Stomach (tissue), 9 donors: ENCODE results near the gene KCNT2. TPM values are rescaled to one million over a fixed set of nuclear protein-coding genes. Genes with fewer than 3 reads are reported as not detected.
"Not testable (repeated sequence)": the region's sequence is repeated elsewhere in the genome, so short reads cannot be mapped to it uniquely, and the experiment has no call there.

Source experiments
- DNase-seq, 2 donors: peaks; one replicate each; pipeline versions ENCODE4 v3.0.0 to v3.0.0-alpha.2; 2013 to 2019
- H3K27ac ChIP-seq, 5 donors: fragments of 200-600 bp in 4 of 5; sonication (generic) in 4 of 5; one replicate each; pipeline ENCODE4 v1.5.1; 2013 to 2019; ENCODE audit warnings: mild to moderate bottlenecking in 1 of 5, moderate library complexity in 1 of 5
- H3K27me3 ChIP-seq, 3 donors: fragments of 200-600 bp; sonication (generic); one replicate each; pipeline ENCODE4 v1.5.1; 2017 to 2019; ENCODE audit warnings: mixed run types in 1 of 3
- H3K36me3 ChIP-seq, 4 donors: fragments of 200-600 bp; sonication (generic); 1 replicate in 3 of 4; 2 replicates in 1 of 4; pipeline ENCODE4 v1.5.1; 2016 to 2019
- H3K4me1 ChIP-seq, 4 donors: fragments of 200-600 bp; sonication (generic); one replicate each; pipeline ENCODE4 v1.5.1; 2016 to 2019
- H3K4me3 ChIP-seq, 4 donors: fragments of 200-600 bp; sonication (generic) in 3 of 4; one replicate each; pipeline ENCODE4 v1.5.1; 2016 to 2019; ENCODE audit warnings: mild to moderate bottlenecking in 1 of 4
- H3K9me3 ChIP-seq, 4 donors: fragments of 200-600 bp; sonication (generic); one replicate each; pipeline ENCODE4 v1.5.1; 2016 to 2019
- CTCF ChIP-seq, 7 experiments: fragments of 450-650 bp in 4 of 7; fragments of 200-600 bp in 3 of 7; sonication (generic) in 3 of 7; IDR thresholded peaks; one replicate each; pipeline ENCODE4 v1.5.1; 2016 to 2019; ENCODE audit warnings: antibody characterized with exemption in 7 of 7, control low read depth in 2 of 7, mild to moderate bottlenecking in 1 of 7
- EP300 ChIP-seq: sonication (generic); formaldehyde crosslinking; IDR thresholded peaks from one replicate; pipeline ENCODE4 v1.6.1; 2017; ENCODE audit warnings: antibody characterized with exemption
- POLR2A ChIP-seq, 4 donors: fragments of 450-650 bp; IDR thresholded peaks; one replicate each; pipeline ENCODE4 v1.6.1; 2016; ENCODE audit warnings: antibody characterized with exemption in 4 of 4, control low read depth in 2 of 4, mild to moderate bottlenecking in 1 of 4, moderate library complexity in 1 of 4
- POLR2AphosphoS5 ChIP-seq, 3 donors: sonication (generic); formaldehyde crosslinking; IDR thresholded peaks; one replicate each; pipeline ENCODE4 v1.6.1; 2016; ENCODE audit warnings: antibody characterized with exemption in 3 of 3
- WGBS, 5 donors: extraction: QIAGEN DNeasy Blood & Tissue Kit in 3 of 5; methylation state at CpG; one replicate each; pipeline versions ENCODE4 v1.1.5 to v1.1.7; 2013 to 2018; 5-methylcytosine and 5-hydroxymethylcytosine counted together
- intact Hi-C: fragments of 100-400 bp; cut with DNase I; formaldehyde crosslinking; loops from one replicate; pipeline ENCODE4 v1.15.1; 2023; ENCODE audit warnings: low total_unique reads
- polyA plus RNA-seq, 3 donors: library from polyadenylated mRNA; stranded (reverse); fragments of 200-250 nt; gene quantifications; one replicate each; pipeline ENCODE4 v1.2.3, GENCODE V29; 2013
- total RNA-seq, 5 donors: library from RNA; depleted of rRNA; stranded (reverse); fragments of >200 nt; gene quantifications; one replicate each; pipeline versions ENCODE4 v1.1.0 to v1.2.3, GENCODE V29; 2014 to 2016
- donor health status: healthy with polysubstance abuse.
- donor health status: Bipolar disorder and iron deficiency.
- donor health status: healthy.

KCNT2 gene
- total and polyA plus RNA-seq, 8 donors, result 0.29 to 32.3 (median 0.93) TPM

- H3K36me3 ChIP-seq, result no peaks in the 10 kb centered on the region
- H3K27ac ChIP-seq, result no peak overlapping the region
- H3K4me1 ChIP-seq, result peaks cover 0 to 3% (median 0%) of the 10 kb centered on the region in 4 donors
- TF ChIP-seq POLR2A (IDR thresholded peaks at IDR 0.05) (no peak), POLR2AphosphoS5 (IDR thresholded peaks at IDR 0.05) (no peak), CTCF (IDR thresholded peaks at IDR 0.05) (no peak), EP300 (no peak)
- intact Hi-C loops, result no loop called here
- peaks cover 0 to under 1% (median 0%) of the 10 kb centered on the region in 4 donors for H3K9me3 ChIP-seq
- no peaks in the 10 kb centered on the region for H3K27me3 ChIP-seq
- no peak for DNase-seq
- 49 to 74% (median 59%) methylated on average over 2 of the region's 2 CpGs for WGBS, 5 donors
- no peak overlapping the region for H3K4me3 ChIP-seq
These were observed 80.3 kb downstream of the KCNT2 start for GRCh38 chr1:196527919-196528318.

GRCh38 chr1:196522574-196523345 lies 85.5 kb downstream of the KCNT2 start:
- intact Hi-C loops, H3K4me3 ChIP-seq, H3K9me3 ChIP-seq, DNase-seq, H3K4me1 ChIP-seq, H3K27ac ChIP-seq, H3K27me3 ChIP-seq, H3K36me3 ChIP-seq: not testable (repeated sequence)
- WGBS, 5 donors, result 80 to 89% (median 85%) methylated on average over 12 of the region's 12 CpGs

GRCh38 chr1:196517193-196517592 lies 91.0 kb downstream of the KCNT2 start:
- H3K4me3 ChIP-seq, result no peak overlapping the region
- intact Hi-C loops, result no loop called here
- TF ChIP-seq POLR2A (IDR thresholded peaks at IDR 0.05) (no peak), EP300 (no peak), CTCF (IDR thresholded peaks at IDR 0.05) (no peak), POLR2AphosphoS5 (IDR thresholded peaks at IDR 0.05) (no peak)
- H3K27ac ChIP-seq, result no peak overlapping the region
- H3K9me3 ChIP-seq, result peaks cover 0 to 5% (median 3%) of the 10 kb centered on the region in 4 donors
- DNase-seq, result no peak
- no peaks in the 10 kb centered on the region for H3K27me3 ChIP-seq
- no peaks in the 10 kb centered on the region for H3K36me3 ChIP-seq
- H3K4me1 ChIP-seq, result no peaks in the 10 kb centered on the region

GRCh38 chr1:196516373-196516772 lies 91.9 kb downstream of the KCNT2 start:
- Histone ChIP-seq H3K27me3 (no peaks in the 10 kb centered on the region), H3K36me3 (no peaks in the 10 kb centered on the region), H3K27ac (no peak overlapping the region), H3K4me1 (no peaks in the 10 kb centered on the region), H3K4me3 (no peak overlapping the region), H3K9me3 (peaks cover 0 to 5% (median 3%) of the 10 kb centered on the region in 4 donors)
- no peak for DNase-seq
- WGBS, 5 donors, result 64 to 83% (median 77%) methylated on average over 2 to 3 of the region's 3 CpGs
- no peak for TF ChIP-seq CTCF (IDR thresholded peaks at IDR 0.05)
- no peak for TF ChIP-seq POLR2A (IDR thresholded peaks at IDR 0.05)
- no peak for TF ChIP-seq POLR2AphosphoS5 (IDR thresholded peaks at IDR 0.05)
- no peak for TF ChIP-seq EP300
- intact Hi-C loops, result no loop called here

GRCh38 chr1:196515904-196516303 lies 92.3 kb downstream of the KCNT2 start:
- no peaks in the 10 kb centered on the region for H3K27me3 ChIP-seq
- TF ChIP-seq POLR2A (IDR thresholded peaks at IDR 0.05), result no peak
- TF ChIP-seq POLR2AphosphoS5 (IDR thresholded peaks at IDR 0.05), result no peak
- no peak for TF ChIP-seq CTCF (IDR thresholded peaks at IDR 0.05)
- TF ChIP-seq EP300, result no peak
- WGBS, 5 donors, result 75 to 93% (median 90%) methylated on average over 2 of the region's 2 CpGs
- H3K4me3 ChIP-seq, result no peak overlapping the region
- H3K4me1 ChIP-seq, result no peaks in the 10 kb centered on the region
- H3K9me3 ChIP-seq, result peaks cover 0 to 5% (median 3%) of the 10 kb centered on the region in 4 donors
- H3K27ac ChIP-seq, result no peak overlapping the region
- H3K36me3 ChIP-seq, result no peaks in the 10 kb centered on the region
- DNase-seq, result no peak
- intact Hi-C loops, result no loop called here
